Heart left ventricle (tissue), 16 donors: ENCODE data around the gene HIKESHI. TPM values are rescaled to one million over a fixed set of nuclear protein-coding genes. Genes with fewer than 3 reads are reported as not detected.

Experiments used
- ATAC-seq, 4 donors: fragments of 200-7000 bp; cut with Tn5 transposase; one replicate each; pipeline ENCODE4 v1.9.1; 2020 to 2022; ENCODE audit warnings: moderate library complexity in 4 of 4, mild to moderate bottlenecking in 3 of 4, moderate number of reproducible peaks in 1 of 4
- DNase-seq, 5 donors: peaks; one replicate each; pipeline ENCODE4 v3.0.0-alpha.2; 2020
- H3K27ac ChIP-seq, 12 donors: fragments of 200-600 bp; sonication (generic) in 4 of 12; one replicate each; pipeline versions ENCODE4 v1.5.0 to v1.8.0; 2016 to 2022; ENCODE audit warnings: mild to moderate bottlenecking in 2 of 12
- H3K27me3 ChIP-seq, 9 donors: fragments of 200-600 bp; sonication (generic) in 2 of 9; one replicate each; pipeline versions ENCODE4 v1.5.1 to v1.8.0; 2016 to 2022; ENCODE audit warnings: mild to moderate bottlenecking in 3 of 9
- H3K36me3 ChIP-seq, 9 donors: fragments of 200-600 bp; sonication (generic) in 2 of 9; one replicate each; pipeline versions ENCODE4 v1.5.0 to v1.8.0; 2018 to 2022; ENCODE audit warnings: mild to moderate bottlenecking in 2 of 9
- H3K4me1 ChIP-seq, 12 donors: fragments of 200-600 bp; sonication (generic) in 4 of 12; one replicate each; pipeline versions ENCODE4 v1.5.0 to v1.8.0; 2016 to 2022; ENCODE audit warnings: mild to moderate bottlenecking in 3 of 12
- H3K4me3 ChIP-seq, 12 donors: fragments of 200-600 bp; sonication (generic) in 4 of 12; one replicate each; pipeline versions ENCODE4 v1.5.0 to v1.8.0; 2017 to 2022; ENCODE audit warnings: mild to moderate bottlenecking in 9 of 12, moderate library complexity in 4 of 12
- H3K9me3 ChIP-seq, 12 donors: fragments of 200-600 bp; sonication (generic) in 4 of 12; one replicate each; pipeline versions ENCODE4 v1.5.0 to v1.8.0; 2016 to 2022; ENCODE audit warnings: mild to moderate bottlenecking in 1 of 12
- CTCF ChIP-seq, 12 donors: fragments of 200-600 bp; sonication (generic) in 4 of 12; IDR thresholded peaks; one replicate each; pipeline versions ENCODE4 v1.5.0 to v1.8.0; 2018 to 2022; ENCODE audit warnings: antibody characterized with exemption in 12 of 12, mild to moderate bottlenecking in 5 of 12
- POLR2A ChIP-seq, 2 donors: fragments of 450-650 bp; IDR thresholded peaks; one replicate each; pipeline ENCODE4 v1.6.1; 2017; ENCODE audit warnings: antibody characterized with exemption in 2 of 2, mild to moderate bottlenecking in 2 of 2, moderate library complexity in 2 of 2
- WGBS, 4 donors: extraction: QIAGEN DNeasy Blood & Tissue Kit in 2 of 4; methylation state at CpG; one replicate each; pipeline versions ENCODE4 v1.1.5 to v1.1.7; 2013 to 2018; 5-methylcytosine and 5-hydroxymethylcytosine counted together
- intact Hi-C, 10 donors: fragments of 100-400 bp; cut with DNase I; formaldehyde crosslinking; loops; one replicate each; pipeline versions ENCODE4 v1.11.1 to v1.14.2; 2022
- polyA plus RNA-seq, 2 donors: library from polyadenylated mRNA; stranded (reverse); fragments of 200-250 nt; gene quantifications; one replicate each; pipeline ENCODE4 v1.2.3, GENCODE V29; 2013
- total RNA-seq, 9 donors: library from RNA; depleted of rRNA in 2 of 9; stranded (reverse); fragments of >200 nt in 2 of 9; fragmentation: NEBNext Ultra II Directional in 3 of 9; extraction: Animal tissue kit (Norgen Biotek cat#: 25700) in 3 of 9; gene quantifications; one replicate each; pipeline versions ENCODE4 v1.1.0 to v1.2.4, GENCODE V29; 2016 to 2023
- donor health status: ischemic (EF 13 %, LVEDD 7.1; RV severe dilation, severe dysfunction).
- donor health status: healthy with polysubstance abuse.
- donor health status: DM: no; HTN: yes; CAD: no.
- donor health status: DM: no; HTN: no; CAD: no.
- donor health status: ischemic (EF 25% LVEDD 6.9; RV normal size, moderate dysfunction).
- donor health status: ischemic (EF 25% LVEDD 5.7; RV mildly dilated, moderate dysfunction).
- donor health status: healthy.
- donor health status: DM: yes; HTN: yes; CAD: no.
- donor health status: ischemic (EF 35%, LVEDD 5.7; RV mildly dilated, moderate dysfunction).
- donor health status: nonischemic (EF 11% LVEDD 7.7; RV severe dilation, severe dysfunction).
- donor health status: DM: yes; HTN: yes; CAD: no.
- donor health status: PGD.
- donor health status: ischemic (EF 29% LVEDD 5.4; RV normal size, mild dysfunction).
- donor health status: nonischemic (EF 23%, LVEDD 6.1; RV moderate dilation, normal function).

HIKESHI gene
- total and polyA plus RNA-seq, 11 donors: 30.9 to 79.1 (median 47.6) TPM

- DNase-seq (no peak), ATAC-seq (no peak)
- no peaks in the 10 kb centered on the region for H3K36me3 ChIP-seq
- H3K27ac ChIP-seq: no peak overlapping the region
- intact Hi-C loops: loop anchor here in 1 of 10 donors (10.0 kb wide), 1 partner anchor 454 kb away; no protein-coding TSS in a partner anchor
- peaks cover 0 to 14% (median 0%) of the 10 kb centered on the region in 12 donors for H3K9me3 ChIP-seq
- H3K4me3 ChIP-seq: no peak overlapping the region
- TF ChIP-seq CTCF (IDR thresholded peaks at IDR 0.05): peak in 2 of 12 donors; percentile 27 to 30
- no peak for TF ChIP-seq POLR2A (IDR thresholded peaks at IDR 0.05)
- no peaks in the 10 kb centered on the region for H3K4me1 ChIP-seq
- H3K27me3 ChIP-seq: no peaks in the 10 kb centered on the region
- 65 to 72% (median 68%) methylated on average over 2 of the region's 2 CpGs for WGBS, 4 donors
These were observed 58.8 kb downstream of the HIKESHI start for GRCh38 chr11:86360775-86361395.

- no peak for DNase-seq
- H3K27me3 ChIP-seq: no peaks in the 10 kb centered on the region
- H3K4me3 ChIP-seq: no peak overlapping the region
- no peak overlapping the region for H3K27ac ChIP-seq
- H3K36me3 ChIP-seq: no peaks in the 10 kb centered on the region
- TF ChIP-seq POLR2A (IDR thresholded peaks at IDR 0.05) (no peak), CTCF (IDR thresholded peaks at IDR 0.05) (no peak)
- H3K9me3 ChIP-seq: peaks cover 0 to 14% (median 0%) of the 10 kb centered on the region in 12 donors
- WGBS, 4 donors: 95 to 98% (median 97%) methylated on average over 1 of the region's 1 CpG
- H3K4me1 ChIP-seq: no peaks in the 10 kb centered on the region
- ATAC-seq: no peak
- intact Hi-C loops: loop anchor here in 1 of 10 donors (10.0 kb wide), 1 partner anchor 451 kb away; no protein-coding TSS in a partner anchor
These were observed 61.4 kb downstream of the HIKESHI start for GRCh38 chr11:86363424-86363823.

GRCh38 chr11:86365546-86365945 is 63.5 kb downstream of the HIKESHI start:
- DNase-seq (no peak), ATAC-seq (no peak)
- Histone ChIP-seq H3K27me3 (no peaks in the 10 kb centered on the region), H3K36me3 (no peaks in the 10 kb centered on the region), H3K9me3 (peaks cover 0 to 14% (median 0%) of the 10 kb centered on the region in 12 donors), H3K4me1 (no peaks in the 10 kb centered on the region), H3K4me3 (no peak overlapping the region), H3K27ac (no peak overlapping the region)
- TF ChIP-seq POLR2A (IDR thresholded peaks at IDR 0.05) (no peak), CTCF (IDR thresholded peaks at IDR 0.05) (no peak)
- WGBS, 4 donors: 89 to 100% (median 96%) methylated on average over 2 of the region's 2 CpGs
- intact Hi-C loops: loop anchor here in 1 of 10 donors (10.0 kb wide), 1 partner anchor 449 kb away; no protein-coding TSS in a partner anchor

- DNase-seq: no peak
- Histone ChIP-seq H3K27ac (no peak overlapping the region), H3K4me1 (peaks cover 0 to 7% (median 0%) of the 10 kb centered on the region in 12 donors), H3K4me3 (no peak overlapping the region), H3K36me3 (no peaks in the 10 kb centered on the region), H3K27me3 (no peaks in the 10 kb centered on the region), H3K9me3 (no peaks in the 10 kb centered on the region)
- 86 to 94% (median 90%) methylated on average over 7 of the region's 7 CpGs for WGBS, 4 donors
- no peak for TF ChIP-seq POLR2A (IDR thresholded peaks at IDR 0.05)
- TF ChIP-seq CTCF (IDR thresholded peaks at IDR 0.05): no peak
- ATAC-seq: no peak
- intact Hi-C loops: loop anchor here in 1 of 10 donors (10.0 kb wide), 1 partner anchor 445 kb away; no protein-coding TSS in a partner anchor
These were observed 67.6 kb downstream of the HIKESHI start for GRCh38 chr11:86369668-86370067.
